ENCODE measurements around the gene OR52B2.

DNA sequence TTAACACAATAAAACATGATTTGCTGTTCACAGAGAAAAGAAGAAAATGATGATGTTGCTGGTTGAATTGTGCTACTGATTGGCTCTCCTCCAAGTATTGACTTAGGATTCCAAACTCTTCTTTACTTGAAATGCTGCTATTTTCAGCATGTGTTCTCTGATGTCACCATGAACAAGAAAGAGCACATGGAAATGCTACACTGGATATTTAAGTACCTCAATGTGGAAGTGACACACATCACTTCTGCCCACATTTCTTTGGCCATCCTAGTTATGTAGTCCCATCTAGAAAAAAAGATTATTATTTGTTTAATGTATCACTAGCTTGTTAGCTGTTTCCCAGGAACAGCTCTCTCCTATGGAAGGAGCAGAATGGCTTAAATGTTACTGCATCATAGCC is 27.2 kb downstream of the OR52B2 start:
- TF ChIP-seq CTCF (IDR thresholded peaks at IDR 0.05), result no peak
- no peak for TF ChIP-seq POLR2A (IDR thresholded peaks at IDR 0.05)
